ENCODE measurements around the gene CD163L1.

DNA sequence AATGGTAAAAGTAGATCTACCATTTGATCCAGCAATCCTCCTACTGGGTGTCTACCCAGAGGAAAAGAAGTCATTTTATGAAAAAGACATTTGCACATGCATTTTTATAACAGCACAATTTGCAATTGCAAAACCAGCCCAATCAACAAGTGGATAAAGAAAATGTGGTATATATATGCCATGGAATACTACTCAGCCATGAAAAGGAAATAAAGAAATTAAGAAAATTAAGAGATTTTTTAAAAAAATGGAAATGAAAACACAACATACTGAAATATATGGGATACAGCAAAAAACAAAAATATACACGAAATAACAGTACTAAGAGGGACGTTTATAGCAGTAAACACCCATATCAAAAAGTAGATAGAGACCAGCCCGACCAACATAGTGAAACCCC is 81.2 kb downstream of the CD163L1 start:
- TF ChIP-seq, protein P1, sequence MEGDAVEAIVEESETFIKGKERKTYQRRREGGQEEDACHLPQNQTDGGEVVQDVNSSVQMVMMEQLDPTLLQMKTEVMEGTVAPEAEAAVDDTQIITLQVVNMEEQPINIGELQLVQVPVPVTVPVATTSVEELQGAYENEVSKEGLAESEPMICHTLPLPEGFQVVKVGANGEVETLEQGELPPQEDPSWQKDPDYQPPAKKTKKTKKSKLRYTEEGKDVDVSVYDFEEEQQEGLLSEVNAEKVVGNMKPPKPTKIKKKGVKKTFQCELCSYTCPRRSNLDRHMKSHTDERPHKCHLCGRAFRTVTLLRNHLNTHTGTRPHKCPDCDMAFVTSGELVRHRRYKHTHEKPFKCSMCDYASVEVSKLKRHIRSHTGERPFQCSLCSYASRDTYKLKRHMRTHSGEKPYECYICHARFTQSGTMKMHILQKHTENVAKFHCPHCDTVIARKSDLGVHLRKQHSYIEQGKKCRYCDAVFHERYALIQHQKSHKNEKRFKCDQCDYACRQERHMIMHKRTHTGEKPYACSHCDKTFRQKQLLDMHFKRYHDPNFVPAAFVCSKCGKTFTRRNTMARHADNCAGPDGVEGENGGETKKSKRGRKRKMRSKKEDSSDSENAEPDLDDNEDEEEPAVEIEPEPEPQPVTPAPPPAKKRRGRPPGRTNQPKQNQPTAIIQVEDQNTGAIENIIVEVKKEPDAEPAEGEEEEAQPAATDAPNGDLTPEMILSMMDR (IDR thresholded peaks at IDR 0.05), result no peak
- TF ChIP-seq POLR2A (IDR thresholded peaks at IDR 0.05), result no peak

Data from body of pancreas (tissue), 4 donors.